OCI-LY7 (cell line): ENCODE measurements around the gene HCFC1.

Experiments
- EZH2phosphoT487 ChIP-seq: fragments of 200-600 bp; sonication (generic); IDR thresholded peaks from 2 replicates; pipeline ENCODE4 v1.6.1; 2018; ENCODE audit warnings: low read depth, borderline replicate concordance, mild to moderate bottlenecking, mixed run types, antibody characterized with exemption, low read length, moderate library complexity, mixed read lengths
- TF ChIP-seq, protein P1 (sequence below): fragments of 200-600 bp; sonication (generic); conservative IDR thresholded peaks from 2 replicates; pipeline ENCODE4 v1.5.1; 2014; ENCODE audit warnings: mild to moderate bottlenecking, antibody characterized with exemption, low read length, moderate library complexity, mixed read lengths

- TF ChIP-seq, protein P1, sequence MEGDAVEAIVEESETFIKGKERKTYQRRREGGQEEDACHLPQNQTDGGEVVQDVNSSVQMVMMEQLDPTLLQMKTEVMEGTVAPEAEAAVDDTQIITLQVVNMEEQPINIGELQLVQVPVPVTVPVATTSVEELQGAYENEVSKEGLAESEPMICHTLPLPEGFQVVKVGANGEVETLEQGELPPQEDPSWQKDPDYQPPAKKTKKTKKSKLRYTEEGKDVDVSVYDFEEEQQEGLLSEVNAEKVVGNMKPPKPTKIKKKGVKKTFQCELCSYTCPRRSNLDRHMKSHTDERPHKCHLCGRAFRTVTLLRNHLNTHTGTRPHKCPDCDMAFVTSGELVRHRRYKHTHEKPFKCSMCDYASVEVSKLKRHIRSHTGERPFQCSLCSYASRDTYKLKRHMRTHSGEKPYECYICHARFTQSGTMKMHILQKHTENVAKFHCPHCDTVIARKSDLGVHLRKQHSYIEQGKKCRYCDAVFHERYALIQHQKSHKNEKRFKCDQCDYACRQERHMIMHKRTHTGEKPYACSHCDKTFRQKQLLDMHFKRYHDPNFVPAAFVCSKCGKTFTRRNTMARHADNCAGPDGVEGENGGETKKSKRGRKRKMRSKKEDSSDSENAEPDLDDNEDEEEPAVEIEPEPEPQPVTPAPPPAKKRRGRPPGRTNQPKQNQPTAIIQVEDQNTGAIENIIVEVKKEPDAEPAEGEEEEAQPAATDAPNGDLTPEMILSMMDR = no peak
- no peak for TF ChIP-seq EZH2phosphoT487
These were observed 42.8 kb downstream of the HCFC1 start for GRCh38 chrX:153928846-153929245.
